Ishikawa (cell line): Measurements from ENCODE around the gene KCND3.

Source experiments
- CEBPB ChIP-seq: IDR thresholded peaks from 2 replicates; pipeline ENCODE4 v1.6.1; 2012
- RAD21 ChIP-seq: IDR thresholded peaks from 2 replicates; pipeline ENCODE4 v1.6.1; 2012; ENCODE audit warnings: low read depth
- TCF12 ChIP-seq: IDR thresholded peaks from 2 replicates; pipeline ENCODE4 v1.6.1; 2012; ENCODE audit warnings: low read depth
- TF ChIP-seq, protein P1 (sequence below): IDR thresholded peaks from 2 replicates; pipeline ENCODE4 v1.6.1; 2012
- TF ChIP-seq, protein P2 (sequence below): IDR thresholded peaks from 2 replicates; pipeline ENCODE4 v1.6.1; 2012; ENCODE audit warnings: low read depth, mild to moderate bottlenecking

GRCh38 chr1:111789666-111790316 lies 199.7 kb downstream of the KCND3 start:
- no peak for TF ChIP-seq TCF12
- TF ChIP-seq CEBPB = no peak
- no peak for TF ChIP-seq RAD21
- TF ChIP-seq, protein P1, sequence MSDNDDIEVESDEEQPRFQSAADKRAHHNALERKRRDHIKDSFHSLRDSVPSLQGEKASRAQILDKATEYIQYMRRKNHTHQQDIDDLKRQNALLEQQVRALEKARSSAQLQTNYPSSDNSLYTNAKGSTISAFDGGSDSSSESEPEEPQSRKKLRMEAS = no peak
- TF ChIP-seq, protein P2, sequence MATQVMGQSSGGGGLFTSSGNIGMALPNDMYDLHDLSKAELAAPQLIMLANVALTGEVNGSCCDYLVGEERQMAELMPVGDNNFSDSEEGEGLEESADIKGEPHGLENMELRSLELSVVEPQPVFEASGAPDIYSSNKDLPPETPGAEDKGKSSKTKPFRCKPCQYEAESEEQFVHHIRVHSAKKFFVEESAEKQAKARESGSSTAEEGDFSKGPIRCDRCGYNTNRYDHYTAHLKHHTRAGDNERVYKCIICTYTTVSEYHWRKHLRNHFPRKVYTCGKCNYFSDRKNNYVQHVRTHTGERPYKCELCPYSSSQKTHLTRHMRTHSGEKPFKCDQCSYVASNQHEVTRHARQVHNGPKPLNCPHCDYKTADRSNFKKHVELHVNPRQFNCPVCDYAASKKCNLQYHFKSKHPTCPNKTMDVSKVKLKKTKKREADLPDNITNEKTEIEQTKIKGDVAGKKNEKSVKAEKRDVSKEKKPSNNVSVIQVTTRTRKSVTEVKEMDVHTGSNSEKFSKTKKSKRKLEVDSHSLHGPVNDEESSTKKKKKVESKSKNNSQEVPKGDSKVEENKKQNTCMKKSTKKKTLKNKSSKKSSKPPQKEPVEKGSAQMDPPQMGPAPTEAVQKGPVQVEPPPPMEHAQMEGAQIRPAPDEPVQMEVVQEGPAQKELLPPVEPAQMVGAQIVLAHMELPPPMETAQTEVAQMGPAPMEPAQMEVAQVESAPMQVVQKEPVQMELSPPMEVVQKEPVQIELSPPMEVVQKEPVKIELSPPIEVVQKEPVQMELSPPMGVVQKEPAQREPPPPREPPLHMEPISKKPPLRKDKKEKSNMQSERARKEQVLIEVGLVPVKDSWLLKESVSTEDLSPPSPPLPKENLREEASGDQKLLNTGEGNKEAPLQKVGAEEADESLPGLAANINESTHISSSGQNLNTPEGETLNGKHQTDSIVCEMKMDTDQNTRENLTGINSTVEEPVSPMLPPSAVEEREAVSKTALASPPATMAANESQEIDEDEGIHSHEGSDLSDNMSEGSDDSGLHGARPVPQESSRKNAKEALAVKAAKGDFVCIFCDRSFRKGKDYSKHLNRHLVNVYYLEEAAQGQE = no peak
